HG03025 (cell line): Measurements from ENCODE around the gene EIF4G2.

Experiments used
- ATAC-seq: cut with Tn5 transposase; IDR thresholded peaks from one replicate; pipeline ENCODE4 v1.9.1; 2021; ENCODE audit warnings: mild to moderate bottlenecking, moderate library complexity; ENCODE audit not compliant: unreplicated experiment, low FRiP score

EIF4G2 gene

GRCh38 chr11:10777806-10778205, 30.9 kb downstream of the EIF4G2 start:
- ATAC-seq = no peak

DNA sequence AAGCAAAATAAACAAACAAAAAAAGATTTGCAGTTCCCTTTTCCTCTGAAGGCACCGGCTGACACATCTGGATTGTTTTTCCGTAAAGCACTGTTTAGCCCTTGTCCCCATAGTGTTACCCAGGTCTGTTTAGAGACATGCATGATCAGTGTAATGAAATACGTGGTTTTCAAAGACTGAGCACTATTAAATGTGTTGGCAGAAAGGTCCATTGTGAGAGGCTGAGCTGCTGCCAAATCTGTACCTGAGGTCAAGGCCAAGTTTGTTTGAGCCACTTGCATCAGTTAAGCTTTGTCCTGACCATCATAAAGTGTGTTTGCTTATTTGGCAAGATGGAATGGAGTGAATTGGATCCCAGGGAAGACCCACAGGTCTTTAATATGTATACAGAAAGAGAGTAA, 31.3 kb downstream of the EIF4G2 start:
- no peak for ATAC-seq

- no peak for ATAC-seq
Measured at GRCh38 chr11:10774811-10775210, 33.9 kb downstream of the EIF4G2 start.

DNA sequence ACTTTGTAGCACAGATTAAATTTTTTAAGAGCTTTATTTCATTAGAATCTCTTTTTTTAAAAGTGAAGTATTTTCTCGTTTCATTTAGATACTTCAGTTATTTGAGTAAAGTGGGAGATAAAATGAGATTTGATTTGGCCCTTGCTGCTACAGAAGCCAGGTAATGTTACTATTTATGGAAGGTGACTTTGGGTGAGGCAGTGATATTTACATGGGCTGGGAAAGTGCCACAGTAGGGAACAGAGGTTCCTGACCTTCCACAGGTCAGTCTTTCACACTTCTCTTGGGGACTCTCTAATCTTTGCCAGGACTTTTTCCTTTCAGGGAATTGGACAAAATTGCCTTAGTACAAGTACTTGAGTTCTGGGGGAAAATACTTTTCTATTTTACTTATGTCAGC, 37.3 kb downstream of the EIF4G2 start:
- ATAC-seq = no peak

DNA sequence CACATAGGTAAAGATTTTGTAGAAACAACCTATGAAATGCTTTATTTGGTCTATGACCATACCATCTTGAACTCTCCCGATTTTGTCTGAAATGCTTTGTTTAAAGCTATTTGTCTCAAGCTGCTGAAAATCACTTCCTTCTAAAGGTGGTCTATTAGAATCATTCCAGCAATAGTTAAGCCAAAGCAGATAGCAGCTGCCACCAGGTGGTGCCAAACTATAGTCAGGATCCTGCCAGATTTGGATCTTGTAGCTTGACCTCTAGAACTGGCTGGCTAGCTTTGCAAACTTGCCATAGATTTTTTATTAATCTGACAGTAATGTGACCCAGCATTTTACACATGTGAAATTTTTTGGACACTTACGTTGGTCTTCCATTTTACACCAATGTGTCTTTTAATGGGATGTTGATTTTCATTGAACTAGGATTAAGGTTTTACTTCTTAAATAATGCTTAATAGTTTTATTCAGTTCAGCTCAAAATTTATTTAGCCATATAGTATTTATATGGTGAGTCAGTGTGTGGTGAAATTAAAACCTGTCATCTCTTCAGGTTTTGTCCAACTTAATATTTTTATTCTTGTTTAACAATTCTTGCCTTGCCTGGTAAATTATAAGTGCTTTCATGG, 38.0 kb downstream of the EIF4G2 start:
- no peak for ATAC-seq

DNA sequence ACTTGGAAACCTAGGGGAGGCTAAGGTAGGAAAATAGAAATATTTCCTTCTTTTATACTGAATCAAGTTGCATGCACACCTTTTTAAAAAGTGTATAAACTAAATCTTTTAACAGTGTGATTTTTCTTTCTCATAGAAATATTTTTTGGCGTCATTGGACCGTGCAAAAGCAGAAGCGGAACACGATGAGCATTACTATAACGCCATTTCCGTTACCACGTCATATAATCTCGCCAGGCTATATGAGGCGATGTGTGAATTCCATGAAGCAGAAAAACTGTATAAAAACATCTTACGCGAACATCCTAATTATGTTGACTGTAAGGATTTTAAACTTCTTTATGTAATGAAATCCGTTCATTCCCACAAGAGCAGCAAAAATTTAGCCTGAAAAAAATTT, 44.3 kb downstream of the EIF4G2 start:
- no peak for ATAC-seq

GRCh38 chr11:10763766-10764165, 45.0 kb downstream of the EIF4G2 start:
- ATAC-seq = no peak

DNA sequence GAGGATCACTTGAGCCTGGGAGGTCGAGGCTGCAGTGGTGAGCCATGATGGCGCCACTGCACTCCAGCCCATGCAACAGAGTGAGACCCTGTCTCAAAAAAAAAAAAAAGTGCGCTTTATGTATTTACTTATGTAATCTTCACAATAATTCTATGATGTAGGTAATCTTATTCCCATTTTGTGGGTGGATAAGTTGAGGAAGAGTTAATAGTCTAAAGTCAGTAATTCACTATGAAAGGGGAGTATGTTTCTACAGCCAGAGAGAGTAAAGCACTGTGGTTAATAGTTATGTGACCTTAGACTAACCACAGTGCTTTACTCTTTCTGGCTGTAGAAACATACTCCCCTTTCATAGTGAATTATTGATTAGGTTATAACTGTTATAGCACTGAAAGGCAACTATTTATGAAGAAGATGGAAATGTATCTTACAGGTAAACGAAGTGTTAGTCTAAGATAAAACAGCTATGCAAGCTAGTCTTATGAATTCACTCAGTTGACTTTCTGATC, 45.8 kb downstream of the EIF4G2 start:
- no peak for ATAC-seq

GRCh38 chr11:10762185-10762584, 46.5 kb downstream of the EIF4G2 start:
- no peak for ATAC-seq

GRCh38 chr11:10761085-10761698, 47.5 kb downstream of the EIF4G2 start:
- no peak for ATAC-seq

DNA sequence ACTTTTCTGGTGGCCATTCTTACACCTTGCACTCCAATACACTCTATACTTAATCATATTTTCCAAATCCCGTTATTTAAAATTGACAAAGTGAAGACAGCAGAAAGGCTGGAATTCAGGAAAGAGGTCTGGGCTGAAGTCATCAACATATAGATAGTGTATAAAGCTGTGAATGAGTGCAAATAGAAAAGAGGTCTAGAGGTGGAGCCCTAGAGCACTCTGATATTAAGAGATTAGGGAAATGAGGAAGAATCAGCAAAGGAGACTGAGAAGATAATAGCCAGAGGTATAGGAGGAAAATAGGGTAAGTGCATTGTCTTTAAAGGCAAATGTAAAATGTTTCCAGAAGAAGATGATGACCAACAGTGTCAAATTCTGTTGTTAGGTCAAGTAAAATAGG, 49.8 kb downstream of the EIF4G2 start:
- ATAC-seq = no peak

- no peak for ATAC-seq
Measured at GRCh38 chr11:10752486-10752885, 56.2 kb downstream of the EIF4G2 start.

GRCh38 chr11:10752061-10752460, 56.7 kb downstream of the EIF4G2 start:
- ATAC-seq = no peak

DNA sequence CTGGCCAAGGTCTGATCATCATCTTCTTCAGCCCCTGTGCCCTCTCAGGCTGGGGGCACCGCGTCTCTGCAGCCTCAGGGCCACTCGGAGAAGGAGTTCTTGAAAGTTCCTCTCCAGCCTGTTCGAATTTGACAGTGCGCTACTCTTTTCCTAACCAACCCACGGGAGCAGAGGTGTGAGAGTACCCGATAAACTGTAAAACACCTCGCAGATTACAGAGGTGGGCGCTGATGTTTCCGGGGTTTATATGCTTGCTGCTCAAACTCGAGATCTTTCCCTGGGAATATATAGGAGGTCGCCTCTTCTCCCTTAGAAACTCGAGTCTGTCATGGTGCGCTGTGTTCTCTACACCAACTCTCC, 57.2 kb downstream of the EIF4G2 start:
- peak; percentile 21 for ATAC-seq

DNA sequence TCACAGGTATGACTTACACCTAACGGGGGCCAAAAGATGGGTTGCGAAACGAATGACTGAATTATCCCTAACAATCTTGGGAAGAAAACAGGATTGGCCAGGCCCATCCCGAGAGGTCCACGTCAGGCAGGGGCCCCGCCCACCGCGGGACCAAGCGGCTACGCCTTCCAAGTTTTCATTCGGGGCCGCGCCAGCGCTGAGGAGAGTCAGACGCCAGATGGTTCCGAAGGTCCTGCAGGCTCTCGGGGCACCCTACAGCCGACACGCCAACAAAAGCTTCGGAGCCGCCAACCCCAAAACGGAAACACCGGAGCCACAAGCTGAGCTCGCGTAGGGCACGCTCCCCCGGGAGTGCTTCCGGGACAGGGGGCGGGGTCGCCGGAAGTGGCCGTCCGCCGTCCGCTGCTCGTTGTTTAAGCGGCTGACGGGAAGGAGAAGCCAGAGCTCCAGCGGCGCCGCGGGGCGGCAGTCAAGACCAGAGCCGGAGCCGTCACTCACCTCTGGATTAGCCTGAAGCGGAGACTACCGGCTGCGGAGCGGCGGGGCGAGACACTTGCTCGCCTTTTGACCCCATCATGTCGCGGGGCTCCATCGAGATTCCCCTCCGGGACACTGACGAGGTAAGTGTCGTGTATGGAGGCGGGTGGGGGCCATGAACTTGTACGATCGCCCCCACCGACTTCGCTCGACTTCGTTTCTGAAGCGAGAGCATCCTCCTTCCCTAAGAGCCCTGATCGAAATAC, 57.7 kb downstream of the EIF4G2 start, which contains the start of gene CTR9:
CTR9 (plus strand) TSS at position 409 of the 743 bp plus-strand sequence; CDS start at position 576, 167 bp downstream.
- ATAC-seq = peak; percentile 91

DNA sequence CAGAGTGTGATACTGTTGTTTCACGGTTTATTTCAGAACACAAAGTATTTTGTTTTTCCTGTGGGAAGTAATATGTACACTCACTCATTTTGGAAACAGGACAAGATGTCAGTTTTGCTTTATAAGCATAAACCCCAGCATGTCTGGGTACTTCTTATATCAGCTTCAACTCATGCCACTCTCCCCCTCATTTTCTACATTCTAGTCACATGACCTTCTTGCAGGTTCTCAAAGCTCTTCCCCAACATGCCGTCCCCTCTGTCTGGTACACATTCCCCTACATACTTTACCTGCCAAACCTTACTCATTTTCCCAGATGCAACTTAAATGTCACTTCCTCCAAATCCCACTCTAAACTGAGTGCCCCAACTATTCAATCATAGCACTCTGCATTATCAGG, 59.2 kb downstream of the EIF4G2 start:
- no peak for ATAC-seq

DNA sequence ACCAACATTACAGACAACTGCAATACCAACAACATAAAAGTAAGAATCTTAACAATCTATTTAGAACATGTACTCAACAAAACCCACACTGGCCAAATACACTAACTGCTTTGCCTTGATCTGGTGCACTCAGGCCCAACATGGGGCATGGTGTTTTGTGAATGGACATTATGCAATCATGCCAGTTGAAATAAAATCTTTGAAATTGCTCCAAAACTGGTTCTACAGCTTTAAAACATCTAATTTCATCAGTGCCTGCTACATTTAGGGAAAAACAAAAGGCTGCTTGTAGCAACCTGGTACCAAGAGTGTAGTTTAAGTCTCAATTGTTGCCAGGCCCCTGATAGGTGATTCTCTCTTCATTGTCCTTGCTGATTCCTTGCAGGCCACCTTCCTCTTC, 61.0 kb downstream of the EIF4G2 start:
- ATAC-seq = no peak
